ENCODE measurements around the gene UBE2K.

GRCh38 chr4:39699687-39700409 is 1.9 kb downstream of the UBE2K start:
- no peak for TF ChIP-seq CTCF (IDR thresholded peaks at IDR 0.05 in 4 of 5, conservative IDR thresholded peaks at IDR 0.05 in 1 of 5)
- TF ChIP-seq POLR2A (IDR thresholded peaks at IDR 0.05): no peak
